ENCODE measurements around the gene PAX8.

DNA sequence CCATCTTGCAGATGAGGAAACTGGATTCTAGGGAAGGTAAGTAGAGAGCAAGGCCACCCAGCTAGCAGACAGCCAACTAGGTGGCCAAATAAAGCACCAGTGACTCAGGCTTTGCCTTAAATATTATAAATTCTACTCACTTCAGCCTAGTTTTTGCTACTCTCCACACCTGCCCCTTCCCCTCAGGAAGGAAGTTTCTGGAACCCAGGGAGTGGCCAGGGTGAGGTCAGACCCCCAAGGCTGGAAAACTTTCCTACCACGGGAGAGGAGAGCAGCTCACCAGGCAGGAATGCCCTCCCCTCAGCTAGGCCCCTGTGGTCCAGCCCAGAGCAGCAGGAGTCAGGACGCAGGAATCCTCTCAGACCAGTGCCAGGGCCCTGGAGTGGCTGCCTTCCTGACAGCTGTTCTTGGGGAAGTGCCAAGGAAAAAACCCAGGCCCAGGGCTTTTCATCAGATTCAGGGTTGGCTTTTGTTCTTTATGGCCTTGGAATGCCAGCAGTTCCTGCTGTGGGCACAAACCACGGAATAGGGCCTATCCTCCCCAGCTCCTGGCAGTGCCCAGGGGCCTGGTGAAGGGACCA lies 5.1 kb upstream of the PAX8 start:
- TF ChIP-seq, protein P1, sequence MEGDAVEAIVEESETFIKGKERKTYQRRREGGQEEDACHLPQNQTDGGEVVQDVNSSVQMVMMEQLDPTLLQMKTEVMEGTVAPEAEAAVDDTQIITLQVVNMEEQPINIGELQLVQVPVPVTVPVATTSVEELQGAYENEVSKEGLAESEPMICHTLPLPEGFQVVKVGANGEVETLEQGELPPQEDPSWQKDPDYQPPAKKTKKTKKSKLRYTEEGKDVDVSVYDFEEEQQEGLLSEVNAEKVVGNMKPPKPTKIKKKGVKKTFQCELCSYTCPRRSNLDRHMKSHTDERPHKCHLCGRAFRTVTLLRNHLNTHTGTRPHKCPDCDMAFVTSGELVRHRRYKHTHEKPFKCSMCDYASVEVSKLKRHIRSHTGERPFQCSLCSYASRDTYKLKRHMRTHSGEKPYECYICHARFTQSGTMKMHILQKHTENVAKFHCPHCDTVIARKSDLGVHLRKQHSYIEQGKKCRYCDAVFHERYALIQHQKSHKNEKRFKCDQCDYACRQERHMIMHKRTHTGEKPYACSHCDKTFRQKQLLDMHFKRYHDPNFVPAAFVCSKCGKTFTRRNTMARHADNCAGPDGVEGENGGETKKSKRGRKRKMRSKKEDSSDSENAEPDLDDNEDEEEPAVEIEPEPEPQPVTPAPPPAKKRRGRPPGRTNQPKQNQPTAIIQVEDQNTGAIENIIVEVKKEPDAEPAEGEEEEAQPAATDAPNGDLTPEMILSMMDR (IDR thresholded peaks at IDR 0.05; ENCODE audit: insufficient read depth, low read length, poor library complexity, severe bottlenecking): no peak
- TF ChIP-seq EZH2phosphoT487 (conservative IDR thresholded peaks at IDR 0.05; ENCODE audit: low read length): no peak
